HG02642 (cell line): ENCODE results near the gene APBA2.
A peak's percentile ranks its signal among the peaks of the same experiment; 100 is the strongest.
"Not testable (repeated sequence)": the region's sequence is repeated elsewhere in the genome, so short reads cannot be mapped to it uniquely, and the experiment has no call there.

ENCODE experiments used
- ATAC-seq: cut with Tn5 transposase; IDR thresholded peaks from one replicate; pipeline ENCODE4 v1.9.1; 2021; ENCODE audit warnings: mild to moderate bottlenecking; ENCODE audit not compliant: unreplicated experiment, poor library complexity

Gene APBA2

DNA sequence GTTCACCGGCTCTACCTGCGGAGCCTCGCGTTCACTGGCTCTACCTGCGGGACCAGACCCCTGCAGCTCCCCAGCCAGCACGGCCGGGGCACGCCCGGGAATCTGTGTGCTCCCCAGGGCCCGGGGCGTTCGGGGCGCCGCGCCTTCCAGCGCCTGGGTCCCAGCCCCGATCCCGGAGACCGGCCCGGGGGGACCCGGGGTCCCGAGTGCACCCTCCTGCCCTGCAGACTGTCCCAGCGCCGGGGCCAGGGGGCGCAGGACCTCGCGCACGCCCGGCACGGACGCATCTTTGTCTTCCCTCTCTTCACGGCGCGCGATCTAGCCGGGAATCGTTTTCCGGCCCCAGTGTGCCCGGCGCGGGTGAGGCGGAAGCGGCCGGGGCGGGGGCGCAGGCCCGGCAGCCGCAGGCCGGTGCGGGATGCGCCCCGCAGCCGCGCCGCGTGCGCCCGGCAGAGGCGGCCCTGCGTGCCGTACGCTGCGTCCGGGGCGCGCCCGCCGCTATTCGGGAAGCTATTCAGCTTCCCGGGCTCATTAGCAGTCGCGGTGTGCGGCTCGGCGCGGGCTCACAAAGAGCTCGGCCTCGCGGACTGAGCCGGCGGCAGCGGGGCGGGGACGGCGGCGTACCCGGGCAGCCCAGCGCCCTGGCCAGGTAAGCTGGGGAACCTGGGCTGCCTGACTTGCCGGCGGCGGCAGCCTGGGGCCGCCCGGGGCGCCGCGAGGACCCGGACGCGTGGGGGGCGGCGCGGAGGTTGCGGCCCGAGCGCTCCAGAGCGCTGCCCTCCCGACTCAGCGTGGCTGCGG is at the start of gene APBA2:
APBA2 (plus strand) TSS at position 345 of the 801 bp plus-strand sequence. CDS start 167,911 bp downstream, outside the sequence.
- ATAC-seq, result no peak

DNA sequence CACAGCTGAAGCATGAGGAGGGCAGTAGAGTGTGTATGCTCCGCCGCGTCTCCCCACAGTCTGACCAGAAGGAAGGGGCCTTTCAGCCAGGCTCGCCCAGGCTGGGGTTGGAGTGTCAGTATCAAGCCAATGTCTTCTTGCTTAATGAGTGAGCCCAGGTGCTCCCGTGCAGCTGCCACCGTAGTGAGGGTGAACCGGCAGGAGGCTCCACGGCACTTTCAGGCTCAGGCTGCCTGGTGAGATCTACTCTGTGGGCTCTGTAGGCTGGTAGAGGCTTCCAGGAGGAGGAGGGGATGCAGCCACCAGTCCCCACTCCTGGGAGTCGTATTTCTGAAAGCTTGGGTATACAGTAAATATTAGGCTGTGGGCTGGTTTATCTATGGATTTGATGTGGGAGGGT is 45.5 kb upstream of the APBA2 start:
- ATAC-seq, result not testable (repeated sequence)

GRCh38 chr15:28842210-28842609 is 43.6 kb upstream of the APBA2 start:
- ATAC-seq, result not testable (repeated sequence)

DNA sequence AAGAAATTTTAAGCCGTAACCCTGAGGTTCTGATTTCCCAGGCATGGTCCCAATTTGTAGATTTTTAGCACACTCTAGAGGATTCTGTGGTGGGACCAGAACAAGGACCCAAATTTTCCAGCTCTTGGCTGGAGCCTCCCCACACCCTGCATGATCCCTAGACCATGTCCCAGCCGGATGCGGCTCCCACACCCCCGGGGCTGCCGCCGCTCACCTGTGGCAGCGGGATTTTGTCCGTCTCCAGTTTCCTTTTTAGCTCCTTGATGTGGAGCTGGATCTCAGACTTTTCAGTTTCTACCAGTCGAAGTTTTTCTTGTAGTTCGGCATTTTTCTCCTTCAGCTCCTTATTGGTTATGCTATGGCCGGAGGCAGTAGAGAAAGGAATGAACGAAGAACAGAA is 42.3 kb upstream of the APBA2 start:
- not testable (repeated sequence) for ATAC-seq

DNA sequence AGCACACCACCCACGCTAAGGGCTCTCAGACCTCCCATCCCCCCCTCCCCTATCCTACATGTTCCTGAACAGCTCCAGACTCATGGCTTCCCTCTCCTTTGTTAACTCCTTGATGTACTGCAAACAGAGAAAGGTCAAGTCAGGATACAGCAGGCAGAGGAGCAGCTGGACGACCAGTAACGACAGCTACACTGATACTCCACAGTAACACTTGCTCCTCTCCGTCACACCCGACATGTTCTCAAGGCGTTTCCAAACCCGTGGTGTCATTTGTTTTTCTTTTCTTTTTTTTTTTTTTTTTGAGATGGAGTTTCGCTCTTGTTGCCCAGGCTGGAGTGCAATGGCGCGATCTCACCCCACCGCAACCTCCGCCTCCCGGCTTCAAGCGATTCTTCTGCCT is 41.6 kb upstream of the APBA2 start:
- not testable (repeated sequence) for ATAC-seq

GRCh38 chr15:28847247-28847646 is 38.5 kb upstream of the APBA2 start:
- ATAC-seq, result peak; percentile 94

GRCh38 chr15:28847959-28848358 is 37.8 kb upstream of the APBA2 start:
- not testable (repeated sequence) for ATAC-seq

DNA sequence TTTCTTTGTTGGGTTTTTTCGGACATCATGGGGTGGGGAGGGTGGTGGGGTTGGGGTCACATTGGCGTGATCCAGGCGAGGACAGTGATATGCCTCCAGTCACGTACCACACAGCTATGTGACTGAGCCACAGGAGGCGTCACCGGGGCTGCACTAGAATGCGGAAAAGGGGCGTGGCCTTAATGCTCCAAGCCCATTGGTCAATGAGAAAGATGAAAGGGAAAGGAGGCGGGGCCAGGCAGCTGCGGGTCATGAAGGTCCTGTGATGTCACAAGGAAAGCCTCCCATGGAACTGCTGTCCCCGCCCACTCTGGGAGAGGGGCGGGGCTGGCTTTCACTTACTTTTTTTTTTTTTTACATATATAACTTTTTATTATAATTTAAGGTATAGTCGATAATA is 37.3 kb upstream of the APBA2 start, which contains the start of gene GOLGA6L7:
GOLGA6L7 (minus strand) TSS at position 124 of the 400 bp plus-strand sequence; CDS start at position 29, 95 bp downstream.
- ATAC-seq, result not testable (repeated sequence)

GRCh38 chr15:28849271-28849670 is 36.5 kb upstream of the APBA2 start:
- not testable (repeated sequence) for ATAC-seq

DNA sequence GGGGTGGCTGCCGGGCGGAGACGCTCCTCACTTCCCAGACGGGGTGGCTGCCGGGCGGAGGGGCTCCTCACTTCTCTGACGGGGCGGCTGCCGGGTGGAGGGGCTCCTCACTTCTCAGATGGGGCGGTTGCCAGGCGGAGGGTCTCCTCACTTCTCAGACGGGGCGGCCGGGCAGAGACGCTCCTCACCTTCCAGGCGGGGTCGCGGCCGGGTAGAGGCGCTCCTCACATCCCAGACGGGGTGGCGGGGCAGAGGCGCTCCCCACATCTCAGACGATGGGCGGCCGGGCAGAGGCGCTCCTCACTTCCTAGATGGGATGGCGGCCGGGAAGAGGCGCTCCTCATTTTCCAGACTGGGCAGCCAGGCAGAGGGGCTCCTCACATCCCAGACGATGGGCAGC is 36.0 kb upstream of the APBA2 start:
- ATAC-seq, result not testable (repeated sequence)

GRCh38 chr15:28853654-28854053 is 32.1 kb upstream of the APBA2 start:
- ATAC-seq, result not testable (repeated sequence)

DNA sequence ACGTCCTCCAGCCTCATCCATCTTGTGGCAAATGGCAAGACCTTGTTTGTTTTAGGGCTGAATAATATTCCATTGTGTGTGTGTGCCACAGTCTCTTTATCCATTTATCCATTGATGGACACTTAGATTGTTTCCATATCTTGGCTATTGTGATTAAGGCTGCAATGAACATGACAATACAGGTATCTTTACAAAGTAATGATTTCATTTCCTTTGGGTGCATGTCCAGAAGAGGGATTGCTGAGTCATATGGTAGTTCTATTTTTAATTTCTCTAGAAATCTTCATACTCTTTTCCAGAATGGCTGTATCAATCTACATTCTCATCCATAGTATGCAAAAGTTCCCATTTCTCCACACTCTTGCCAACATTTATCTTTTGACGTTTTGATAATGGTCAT is 31.2 kb upstream of the APBA2 start:
- ATAC-seq, result not testable (repeated sequence)

GRCh38 chr15:28861031-28861534 is 24.7 kb upstream of the APBA2 start:
- ATAC-seq, result no peak

DNA sequence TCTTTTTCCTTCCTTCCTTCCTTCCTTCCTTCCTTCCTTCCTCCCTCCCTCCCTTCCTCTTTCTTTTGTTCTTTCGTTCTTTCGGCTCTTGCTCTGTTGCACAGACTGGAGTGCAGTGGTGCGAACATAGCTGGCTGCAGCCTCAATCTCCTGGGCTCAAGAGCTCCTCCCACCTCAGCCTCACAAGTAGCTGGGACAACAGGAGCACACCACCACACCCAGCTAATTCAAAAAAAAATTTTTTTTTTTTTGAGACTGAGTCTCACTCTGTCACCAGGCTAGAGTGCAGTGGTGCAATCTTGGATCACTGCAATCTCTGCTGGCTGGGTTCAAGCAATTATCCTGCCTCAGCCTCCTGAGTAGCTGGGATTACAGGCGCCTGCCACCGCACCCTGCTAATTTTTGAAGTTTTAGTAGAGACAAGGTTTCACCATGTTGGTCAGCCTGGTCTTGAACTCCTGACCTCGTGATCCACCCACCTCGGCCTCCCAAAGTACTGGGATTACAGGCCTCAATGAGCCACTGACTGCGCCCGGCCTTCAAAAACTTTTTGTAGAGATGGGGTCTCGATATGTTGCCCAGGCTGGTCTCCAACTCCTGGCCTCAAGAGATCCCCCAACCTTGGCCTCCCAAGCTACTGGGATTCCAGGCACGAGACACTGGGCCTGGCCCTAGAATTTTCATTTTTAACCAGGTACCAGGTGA is 24.0 kb upstream of the APBA2 start:
- ATAC-seq, result not testable (repeated sequence)

DNA sequence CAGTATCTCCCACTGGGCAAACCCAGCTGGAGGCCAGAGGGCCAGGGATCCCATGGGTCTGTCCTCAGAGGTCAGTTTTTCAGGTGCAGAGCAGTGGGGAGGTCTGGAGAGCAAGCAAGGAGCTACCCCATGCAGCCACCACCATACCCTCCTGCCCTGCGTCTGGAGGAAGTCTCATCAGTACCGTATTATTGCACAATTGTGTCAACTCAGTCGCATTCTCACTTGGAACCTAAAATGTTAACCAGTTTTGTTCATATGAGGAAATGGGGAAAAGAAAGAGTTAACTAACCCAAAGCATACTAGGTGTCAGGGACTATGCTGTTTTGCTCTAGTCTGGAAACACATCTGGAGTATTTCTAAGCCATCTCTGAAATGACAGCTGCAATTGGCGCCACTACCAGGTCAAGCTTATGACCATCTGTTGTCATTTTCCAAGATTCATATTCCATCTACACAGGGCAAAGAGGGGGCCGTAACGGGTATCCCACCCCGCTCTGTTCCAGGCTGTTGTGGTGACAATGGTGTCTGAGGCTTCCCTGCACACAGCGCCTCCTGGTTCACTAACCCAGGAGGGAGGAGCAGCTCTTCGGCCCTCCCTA is 16.9 kb upstream of the APBA2 start:
- ATAC-seq, result no peak

DNA sequence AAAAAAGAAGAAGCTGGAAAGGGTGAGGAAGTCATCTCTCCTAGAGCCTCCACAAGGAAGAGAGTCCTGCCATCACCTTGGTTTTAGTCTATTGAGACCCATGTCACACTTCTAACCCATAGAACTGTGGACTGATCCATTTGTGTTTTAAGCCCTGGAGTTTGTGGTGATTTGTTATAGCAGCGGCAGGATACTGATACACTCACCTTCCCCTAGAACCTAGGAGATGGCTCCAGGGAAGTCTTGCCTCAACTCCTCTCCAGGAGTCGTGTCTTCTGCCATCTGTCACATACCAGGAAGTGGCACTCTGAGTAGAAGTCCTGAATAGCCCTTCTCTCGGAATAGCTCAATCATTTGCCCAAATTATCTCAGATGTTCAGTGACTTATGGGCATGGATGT is 14.6 kb upstream of the APBA2 start:
- ATAC-seq, result no peak

DNA sequence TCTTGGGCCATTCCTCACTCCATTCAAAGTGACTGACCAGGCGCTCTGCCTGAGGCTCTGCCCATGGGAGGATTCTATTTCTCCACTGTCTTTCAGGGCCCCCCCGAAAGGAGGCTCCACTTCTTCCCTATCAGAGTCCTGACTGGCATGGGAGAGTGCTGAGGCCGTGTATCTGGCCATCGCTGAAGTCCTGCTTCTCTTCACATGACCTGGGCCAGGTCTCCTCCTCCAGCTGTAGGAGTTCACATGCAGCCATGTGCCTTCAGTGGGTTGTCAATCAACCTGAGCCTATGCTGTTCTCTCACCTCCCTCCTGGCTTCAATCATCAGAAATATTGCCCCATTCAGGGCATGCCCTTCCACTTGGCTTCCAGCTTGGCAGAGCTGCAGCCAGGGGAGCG is 12.8 kb upstream of the APBA2 start:
- no peak for ATAC-seq

- no peak for ATAC-seq
Observed at GRCh38 chr15:28873585-28874190, 12.1 kb upstream of the APBA2 start.

DNA sequence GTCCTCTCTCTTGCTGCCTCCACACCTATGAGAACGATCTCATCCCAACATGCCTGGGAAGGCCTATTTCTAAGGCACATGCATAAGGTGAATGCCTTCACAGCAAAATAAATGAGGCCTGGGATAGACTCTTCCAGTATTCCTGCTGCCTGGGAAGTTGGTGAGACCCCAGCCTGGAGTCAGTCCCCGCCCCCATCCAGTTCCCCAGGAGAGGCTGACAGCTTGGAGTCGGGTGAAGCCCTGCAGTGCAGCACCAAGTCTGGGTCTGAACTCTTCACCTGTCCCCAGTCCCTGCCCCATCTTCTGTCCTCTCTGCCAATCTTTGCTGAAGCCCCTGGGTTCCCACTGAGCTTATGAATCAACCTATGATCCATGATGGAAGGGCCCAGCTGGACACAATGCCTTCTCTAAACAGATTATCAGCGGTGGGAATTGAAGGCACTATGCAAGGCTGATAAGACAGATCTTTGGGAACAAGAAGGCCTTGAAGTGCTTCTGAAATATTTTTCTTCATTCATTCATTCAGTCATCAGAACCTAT is 10.2 kb upstream of the APBA2 start:
- ATAC-seq, result no peak
